GM12878 (cell line): ENCODE results near the gene GSTM2.

ENCODE experiments used
- GABPA ChIP-seq: IDR thresholded peaks from 2 replicates; pipeline ENCODE4 v1.6.1; 2014; ENCODE audit warnings: antibody characterized with exemption, low read depth, mild to moderate bottlenecking, inconsistent platforms
- POLR2AphosphoS5 ChIP-seq: IDR thresholded peaks from 2 replicates; pipeline ENCODE4 v1.6.1; 2011; ENCODE audit warnings: mild to moderate bottlenecking, low read length, inconsistent platforms
- SPI1 ChIP-seq: IDR thresholded peaks from 2 replicates; pipeline ENCODE4 v1.6.1; 2011; ENCODE audit warnings: low read depth, mild to moderate bottlenecking, low read length, moderate library complexity, borderline replicate concordance; ENCODE audit not compliant: insufficient read depth
- SRF ChIP-seq, 2 experiments: IDR thresholded peaks; 2 replicates each; pipeline ENCODE4 v1.6.1; 2011; ENCODE audit warnings: low read depth in 2 of 2, low read length in 2 of 2, mild to moderate bottlenecking in 1 of 2, moderate library complexity in 1 of 2
- TCF7 ChIP-seq: IDR thresholded peaks from 2 replicates; pipeline ENCODE4 v1.6.1; 2014; ENCODE audit warnings: antibody characterized with exemption, borderline replicate concordance
- ZNF274 ChIP-seq: IDR thresholded peaks from one replicate; pipeline ENCODE4 v1.8.0; 2011; ENCODE audit not compliant: insufficient read length, insufficient read depth
- ZSCAN29 ChIP-seq: fragments of 450-650 bp; IDR thresholded peaks from 2 replicates; pipeline ENCODE4 v1.6.1; 2017; ENCODE audit warnings: mild to moderate bottlenecking, moderate library complexity
- TF ChIP-seq, protein P1 (sequence below), 3 experiments: IDR thresholded peaks in 2 of 3; conservative IDR thresholded peaks in 1 of 3; 2 replicates each; pipeline ENCODE4 v1.5.1; 2011; ENCODE audit warnings: low read depth in 3 of 3, low read length in 3 of 3, mild to moderate bottlenecking in 3 of 3, control low read depth in 2 of 3, moderate library complexity in 2 of 3, inconsistent platforms in 1 of 3, mixed read lengths in 1 of 3; ENCODE audit not compliant: control insufficient read depth in 2 of 3, insufficient read depth in 1 of 3; ENCODE audit errors: extremely low read depth in 1 of 3
- TF ChIP-seq, protein P2 (sequence below): IDR thresholded peaks from 2 replicates; pipeline ENCODE4 v1.6.1; 2011; ENCODE audit warnings: borderline replicate concordance, low read depth, mild to moderate bottlenecking, moderate library complexity, mixed read lengths, low read length; ENCODE audit not compliant: insufficient read depth; ENCODE audit errors: extremely low read length
- TF ChIP-seq, protein P3 (sequence below): IDR thresholded peaks from 2 replicates; pipeline ENCODE4 v1.6.1; 2012; ENCODE audit warnings: low read depth, low read length, improper control_type of control experiment
- TF ChIP-seq, protein P4 (sequence below): IDR thresholded peaks from 2 replicates; pipeline ENCODE4 v1.6.1; 2011; ENCODE audit warnings: mild to moderate bottlenecking, low read depth, low read length, moderate library complexity; ENCODE audit not compliant: insufficient replicate concordance

DNA sequence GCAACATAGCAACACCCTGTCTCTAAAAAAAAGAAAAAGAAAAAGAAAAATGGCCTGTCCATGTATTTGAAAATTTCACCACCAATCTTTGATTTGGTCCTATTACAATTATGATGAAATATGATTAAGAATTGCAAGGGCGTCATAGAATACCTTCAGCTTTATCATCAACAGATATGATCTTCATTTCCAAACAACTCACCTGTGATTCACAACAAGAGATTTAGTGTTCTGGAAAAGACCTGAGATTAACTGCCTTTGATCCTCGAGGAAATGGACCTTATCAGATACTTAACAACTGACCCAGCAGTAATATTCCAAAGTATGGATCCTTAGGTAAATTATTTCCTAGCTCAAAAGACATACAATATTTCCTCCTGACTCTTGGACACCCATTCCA lies 15.5 kb upstream of the GSTM2 start:
- TF ChIP-seq, protein P1, sequence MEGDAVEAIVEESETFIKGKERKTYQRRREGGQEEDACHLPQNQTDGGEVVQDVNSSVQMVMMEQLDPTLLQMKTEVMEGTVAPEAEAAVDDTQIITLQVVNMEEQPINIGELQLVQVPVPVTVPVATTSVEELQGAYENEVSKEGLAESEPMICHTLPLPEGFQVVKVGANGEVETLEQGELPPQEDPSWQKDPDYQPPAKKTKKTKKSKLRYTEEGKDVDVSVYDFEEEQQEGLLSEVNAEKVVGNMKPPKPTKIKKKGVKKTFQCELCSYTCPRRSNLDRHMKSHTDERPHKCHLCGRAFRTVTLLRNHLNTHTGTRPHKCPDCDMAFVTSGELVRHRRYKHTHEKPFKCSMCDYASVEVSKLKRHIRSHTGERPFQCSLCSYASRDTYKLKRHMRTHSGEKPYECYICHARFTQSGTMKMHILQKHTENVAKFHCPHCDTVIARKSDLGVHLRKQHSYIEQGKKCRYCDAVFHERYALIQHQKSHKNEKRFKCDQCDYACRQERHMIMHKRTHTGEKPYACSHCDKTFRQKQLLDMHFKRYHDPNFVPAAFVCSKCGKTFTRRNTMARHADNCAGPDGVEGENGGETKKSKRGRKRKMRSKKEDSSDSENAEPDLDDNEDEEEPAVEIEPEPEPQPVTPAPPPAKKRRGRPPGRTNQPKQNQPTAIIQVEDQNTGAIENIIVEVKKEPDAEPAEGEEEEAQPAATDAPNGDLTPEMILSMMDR (IDR thresholded peaks at IDR 0.05 in 2 of 3, conservative IDR thresholded peaks at IDR 0.05 in 1 of 3; ENCODE audit: control insufficient read depth in 2 of 3, extremely low read depth in 1 of 3, insufficient read depth in 1 of 3, low read depth in 3 of 3, low read length in 3 of 3), result no peak
- TF ChIP-seq, protein P2, sequence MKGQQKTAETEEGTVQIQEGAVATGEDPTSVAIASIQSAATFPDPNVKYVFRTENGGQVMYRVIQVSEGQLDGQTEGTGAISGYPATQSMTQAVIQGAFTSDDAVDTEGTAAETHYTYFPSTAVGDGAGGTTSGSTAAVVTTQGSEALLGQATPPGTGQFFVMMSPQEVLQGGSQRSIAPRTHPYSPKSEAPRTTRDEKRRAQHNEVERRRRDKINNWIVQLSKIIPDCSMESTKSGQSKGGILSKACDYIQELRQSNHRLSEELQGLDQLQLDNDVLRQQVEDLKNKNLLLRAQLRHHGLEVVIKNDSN, result no peak
- TF ChIP-seq SPI1 (no peak), GABPA (no peak), ZSCAN29 (no peak), SRF (IDR thresholded peaks at IDR 0.05; ENCODE audit: low read depth in 2 of 2, low read length in 2 of 2) (no peak), ZNF274 (no peak), POLR2AphosphoS5 (no peak), TCF7 (no peak)
- TF ChIP-seq, protein P3, sequence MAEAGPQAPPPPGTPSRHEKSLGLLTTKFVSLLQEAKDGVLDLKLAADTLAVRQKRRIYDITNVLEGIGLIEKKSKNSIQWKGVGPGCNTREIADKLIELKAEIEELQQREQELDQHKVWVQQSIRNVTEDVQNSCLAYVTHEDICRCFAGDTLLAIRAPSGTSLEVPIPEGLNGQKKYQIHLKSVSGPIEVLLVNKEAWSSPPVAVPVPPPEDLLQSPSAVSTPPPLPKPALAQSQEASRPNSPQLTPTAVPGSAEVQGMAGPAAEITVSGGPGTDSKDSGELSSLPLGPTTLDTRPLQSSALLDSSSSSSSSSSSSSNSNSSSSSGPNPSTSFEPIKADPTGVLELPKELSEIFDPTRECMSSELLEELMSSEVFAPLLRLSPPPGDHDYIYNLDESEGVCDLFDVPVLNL, result no peak
- TF ChIP-seq, protein P4, sequence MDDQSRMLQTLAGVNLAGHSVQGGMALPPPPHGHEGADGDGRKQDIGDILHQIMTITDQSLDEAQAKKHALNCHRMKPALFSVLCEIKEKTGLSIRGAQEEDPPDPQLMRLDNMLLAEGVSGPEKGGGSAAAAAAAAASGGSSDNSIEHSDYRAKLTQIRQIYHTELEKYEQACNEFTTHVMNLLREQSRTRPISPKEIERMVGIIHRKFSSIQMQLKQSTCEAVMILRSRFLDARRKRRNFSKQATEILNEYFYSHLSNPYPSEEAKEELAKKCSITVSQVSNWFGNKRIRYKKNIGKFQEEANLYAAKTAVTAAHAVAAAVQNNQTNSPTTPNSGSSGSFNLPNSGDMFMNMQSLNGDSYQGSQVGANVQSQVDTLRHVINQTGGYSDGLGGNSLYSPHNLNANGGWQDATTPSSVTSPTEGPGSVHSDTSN, result no peak
